Measurements from ENCODE around the gene ATF6. TPM values are rescaled to one million over a fixed set of nuclear protein-coding genes. Genes with fewer than 3 reads are reported as not detected.

ATF6 gene
- total RNA-seq, 2 experiments from 2014 or later: 16.9 to 17.3 TPM

DNA sequence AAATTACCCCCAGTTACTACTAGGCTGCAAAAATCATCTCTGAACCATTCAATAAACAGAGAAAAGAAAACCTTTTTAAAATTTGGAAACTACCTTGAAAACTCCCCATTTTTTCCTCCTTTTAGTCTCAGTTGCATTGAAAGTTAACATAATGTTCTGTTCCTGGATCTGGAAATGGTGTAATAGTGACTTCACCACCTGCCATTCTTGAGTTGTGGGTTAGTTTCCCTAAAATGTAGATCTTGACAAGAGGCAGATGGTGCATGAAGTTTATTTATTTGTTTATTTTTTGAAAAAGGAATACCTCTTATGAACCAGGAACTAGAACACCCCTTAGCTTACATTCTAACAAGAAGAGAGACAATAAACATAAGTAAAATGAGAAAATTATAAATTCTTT lies 72.8 kb downstream of the ATF6 start:
- intact Hi-C loops (cut with micrococcal nuclease): no loop called here
- H3K9me3 Mint-ChIP-seq: no peaks in the 10 kb centered on the region
- POLR2A ChIA-PET: no interaction called here
- DNase-seq (no peak), ATAC-seq (no peak)
- CTCF ChIA-PET: interaction anchor here (1.3 kb wide), 1 partner anchor 198 kb away, joined by 4 read pairs; no protein-coding TSS in a partner anchor
- H3K4me1 Mint-ChIP-seq (ENCODE audit: low read depth): peaks cover 2% of the 10 kb centered on the region
- H3K36me3 Mint-ChIP-seq (ENCODE audit: low read depth): peaks cover 36% of the 10 kb centered on the region
- H3K27me3 Mint-ChIP-seq: no peaks in the 10 kb centered on the region
- H3K27ac Mint-ChIP-seq: no peak overlapping the region
- H3K4me3 Mint-ChIP-seq: no peak overlapping the region
- TF ChIP-seq, protein P1, sequence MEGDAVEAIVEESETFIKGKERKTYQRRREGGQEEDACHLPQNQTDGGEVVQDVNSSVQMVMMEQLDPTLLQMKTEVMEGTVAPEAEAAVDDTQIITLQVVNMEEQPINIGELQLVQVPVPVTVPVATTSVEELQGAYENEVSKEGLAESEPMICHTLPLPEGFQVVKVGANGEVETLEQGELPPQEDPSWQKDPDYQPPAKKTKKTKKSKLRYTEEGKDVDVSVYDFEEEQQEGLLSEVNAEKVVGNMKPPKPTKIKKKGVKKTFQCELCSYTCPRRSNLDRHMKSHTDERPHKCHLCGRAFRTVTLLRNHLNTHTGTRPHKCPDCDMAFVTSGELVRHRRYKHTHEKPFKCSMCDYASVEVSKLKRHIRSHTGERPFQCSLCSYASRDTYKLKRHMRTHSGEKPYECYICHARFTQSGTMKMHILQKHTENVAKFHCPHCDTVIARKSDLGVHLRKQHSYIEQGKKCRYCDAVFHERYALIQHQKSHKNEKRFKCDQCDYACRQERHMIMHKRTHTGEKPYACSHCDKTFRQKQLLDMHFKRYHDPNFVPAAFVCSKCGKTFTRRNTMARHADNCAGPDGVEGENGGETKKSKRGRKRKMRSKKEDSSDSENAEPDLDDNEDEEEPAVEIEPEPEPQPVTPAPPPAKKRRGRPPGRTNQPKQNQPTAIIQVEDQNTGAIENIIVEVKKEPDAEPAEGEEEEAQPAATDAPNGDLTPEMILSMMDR (IDR thresholded peaks at IDR 0.05): no peak

DNA sequence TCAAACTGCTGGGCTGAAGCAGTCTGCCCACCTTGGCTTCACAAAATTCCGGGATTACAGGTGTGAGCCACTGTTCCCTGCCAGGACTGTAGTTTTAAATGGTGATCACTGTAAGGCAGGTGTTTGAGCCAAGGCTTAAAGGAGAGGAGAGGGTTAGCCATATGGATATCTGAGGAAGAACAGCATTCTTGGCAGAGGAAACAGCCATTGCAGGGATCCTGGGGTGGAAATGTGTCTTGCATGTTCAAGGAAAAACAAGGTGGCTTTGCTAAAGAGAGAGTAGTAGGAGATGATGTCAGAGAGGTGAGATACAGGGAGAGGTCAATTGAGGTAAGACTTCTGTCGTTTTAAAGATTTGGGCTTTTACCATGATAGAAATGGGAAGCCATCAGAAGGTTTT lies 73.5 kb downstream of the ATF6 start:
- ATAC-seq (no peak), DNase-seq (no peak)
- Mint-ChIP-seq H3K4me3 (no peak overlapping the region), H3K27me3 (no peaks in the 10 kb centered on the region), H3K9me3 (no peaks in the 10 kb centered on the region), H3K27ac (no peak overlapping the region), H3K4me1 (ENCODE audit: low read depth) (peaks cover 2% of the 10 kb centered on the region), H3K36me3 (ENCODE audit: low read depth) (peaks cover 36% of the 10 kb centered on the region)
- ChIA-PET CTCF (no interaction called here), POLR2A (no interaction called here)
- TF ChIP-seq, protein P1 (IDR thresholded peaks at IDR 0.05): no peak
- intact Hi-C loops (cut with micrococcal nuclease): no loop called here

DNA sequence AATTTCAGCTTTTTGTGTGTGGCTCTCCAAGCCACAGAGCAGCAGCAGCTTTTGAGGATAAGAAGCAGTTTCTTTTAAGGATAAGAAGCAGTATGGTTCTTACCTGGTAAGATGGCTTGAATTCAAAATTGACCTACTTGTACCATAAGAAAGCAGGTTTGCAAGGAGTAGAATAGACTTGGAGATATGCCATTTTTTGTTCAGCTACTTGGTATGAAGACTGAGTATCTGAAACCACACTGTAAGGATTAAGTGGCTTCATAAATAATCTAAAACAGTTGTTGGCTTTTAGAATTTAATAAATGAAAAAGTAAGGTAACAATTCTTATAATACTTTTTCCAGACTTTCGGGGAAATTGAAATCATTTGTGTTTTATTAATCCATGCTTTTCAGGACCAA lies 74.2 kb downstream of the ATF6 start:
- intact Hi-C loops (cut with micrococcal nuclease): no loop called here

DNA sequence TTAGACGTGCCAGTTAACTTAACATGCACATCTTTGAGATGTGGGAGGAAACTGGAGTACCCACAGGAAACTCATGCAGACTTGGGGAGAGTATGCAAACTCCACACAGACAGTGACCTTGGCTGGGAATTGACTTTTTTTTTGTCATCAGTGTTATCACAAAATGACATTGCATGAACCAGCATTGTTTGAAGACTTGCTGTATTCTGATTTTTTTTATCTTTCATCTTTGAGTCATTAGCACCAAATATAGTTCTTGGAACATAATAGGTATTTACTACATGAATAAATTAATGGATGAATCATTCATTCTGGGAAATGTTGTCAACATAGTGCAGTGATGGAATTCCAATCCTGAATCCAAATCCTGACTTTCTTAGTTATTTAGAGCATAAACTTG lies 77.0 kb downstream of the ATF6 start:
- ChIA-PET CTCF (no interaction called here), POLR2A (no interaction called here)
- no peak for ATAC-seq
- no peak for DNase-seq
- Mint-ChIP-seq H3K4me1 (ENCODE audit: low read depth) (no peaks in the 10 kb centered on the region), H3K27ac (no peak overlapping the region), H3K27me3 (no peaks in the 10 kb centered on the region), H3K9me3 (no peaks in the 10 kb centered on the region), H3K4me3 (no peak overlapping the region), H3K36me3 (ENCODE audit: low read depth) (peaks cover 38% of the 10 kb centered on the region)
- TF ChIP-seq, protein P1 (IDR thresholded peaks at IDR 0.05): no peak
- intact Hi-C loops (cut with micrococcal nuclease): no loop called here

More for the DNA sequence above, 74.2 kb downstream of the ATF6 start:
- CTCF ChIA-PET: interaction anchor here (1.2 kb wide), 1 partner anchor 47 kb away, joined by 3 read pairs; no protein-coding TSS in a partner anchor
- peaks cover 38% of the 10 kb centered on the region for H3K36me3 Mint-ChIP-seq (ENCODE audit: low read depth)
- H3K4me1 Mint-ChIP-seq (ENCODE audit: low read depth): peaks cover 1% of the 10 kb centered on the region
- no peak overlapping the region for H3K27ac Mint-ChIP-seq
- no peak for DNase-seq
- no peaks in the 10 kb centered on the region for H3K9me3 Mint-ChIP-seq
- TF ChIP-seq, protein P1 (IDR thresholded peaks at IDR 0.05): no peak
- POLR2A ChIA-PET: no interaction called here
- no peaks in the 10 kb centered on the region for H3K27me3 Mint-ChIP-seq
- ATAC-seq: no peak
- no peak overlapping the region for H3K4me3 Mint-ChIP-seq

DNA sequence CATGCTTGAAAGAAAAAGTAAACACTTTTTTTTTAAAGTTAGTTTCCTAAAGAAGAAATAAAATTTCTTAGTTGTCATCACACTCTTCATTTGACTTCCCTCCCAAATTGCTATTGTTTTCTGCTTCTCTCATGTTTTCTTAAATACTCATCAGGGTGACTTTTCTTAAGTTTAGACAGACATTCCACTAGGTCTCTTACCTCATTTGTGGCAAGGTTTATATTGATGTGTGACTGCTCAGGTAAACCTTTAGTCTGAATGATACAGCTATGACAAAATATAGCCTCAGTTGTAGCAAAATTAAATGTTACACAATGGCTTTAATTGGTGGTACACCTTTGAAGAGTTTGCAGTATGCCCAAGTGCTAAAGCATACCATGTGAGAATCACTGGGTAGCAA lies 78.6 kb downstream of the ATF6 start:
- Mint-ChIP-seq H3K27ac (no peak overlapping the region), H3K4me1 (ENCODE audit: low read depth) (peaks cover 3% of the 10 kb centered on the region), H3K4me3 (no peak overlapping the region), H3K9me3 (no peaks in the 10 kb centered on the region), H3K36me3 (ENCODE audit: low read depth) (peaks cover 40% of the 10 kb centered on the region), H3K27me3 (no peaks in the 10 kb centered on the region)
- ATAC-seq: no peak
- TF ChIP-seq, protein P1 (IDR thresholded peaks at IDR 0.05): no peak
- POLR2A ChIA-PET: no interaction called here
- CTCF ChIA-PET: no interaction called here
- intact Hi-C loops (cut with micrococcal nuclease): no loop called here
- no peak for DNase-seq
